Pulmonary artery endothelial cell (primary cell): ENCODE data around the gene F2R. TPM values are rescaled to one million over a fixed set of nuclear protein-coding genes. Genes with fewer than 3 reads are reported as not detected.
"Not testable (repeated sequence)": the region's sequence is repeated elsewhere in the genome, so short reads cannot be mapped to it uniquely, and the experiment has no call there.

Experiments used
- DNase-seq: peaks from one replicate; pipeline ENCODE4 v3.0.0-alpha.2; 2011; ENCODE audit warnings: low read depth, low spot score
- total RNA-seq: library from RNA; depleted of rRNA; stranded (reverse); fragments of >200 nt; gene quantifications from 2 replicates; pipeline ENCODE4 v1.2.3, GENCODE V29; 2014

Gene F2R
- total RNA-seq, 1 donor from 2014 or later = 125 TPM

DNA sequence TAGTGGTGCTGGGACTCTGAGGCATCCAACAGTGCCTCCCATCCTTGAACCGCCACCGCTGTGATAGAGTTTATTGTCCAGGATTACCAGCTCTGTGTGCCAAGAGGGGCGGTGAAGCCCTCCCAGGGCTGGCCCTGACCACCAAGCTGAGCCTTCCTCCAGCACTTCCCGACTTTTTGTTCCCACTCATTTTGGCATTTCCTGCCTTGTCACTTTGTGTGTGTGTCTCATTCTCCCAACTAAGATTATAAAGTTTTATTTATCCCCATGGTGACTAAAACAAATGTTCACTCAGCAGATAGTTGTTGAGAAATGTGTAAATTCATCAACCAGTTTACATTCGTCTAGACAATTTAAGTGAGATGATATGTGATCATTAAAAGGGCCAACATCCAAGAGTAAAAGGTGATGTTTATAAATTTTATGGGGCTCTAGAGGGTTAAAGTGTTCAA, 2.5 kb downstream of the F2R start:
- DNase-seq = peak; percentile 90

DNA sequence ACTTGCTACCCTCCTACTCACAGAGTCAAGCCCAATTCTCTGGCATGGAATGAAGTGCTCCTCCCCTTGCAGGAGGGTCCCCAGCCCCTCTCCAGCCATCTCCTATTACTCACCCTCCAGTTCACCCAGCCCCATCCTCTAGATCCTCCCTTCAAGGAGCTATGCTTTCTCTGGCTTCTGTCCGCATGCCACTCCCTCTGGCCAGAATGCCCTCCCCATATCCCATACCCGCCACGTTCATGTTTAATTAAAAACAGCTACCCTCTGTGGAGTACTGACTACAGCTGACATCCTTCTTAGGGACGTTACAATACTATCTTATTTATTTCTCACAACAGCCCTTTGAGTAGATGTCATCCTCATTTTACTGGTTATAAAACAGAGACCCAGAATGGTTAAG, 3.0 kb downstream of the F2R start:
- no peak for DNase-seq

- no peak for DNase-seq
Observed at GRCh38 chr5:76720988-76721569, 5.2 kb downstream of the F2R start.

DNA sequence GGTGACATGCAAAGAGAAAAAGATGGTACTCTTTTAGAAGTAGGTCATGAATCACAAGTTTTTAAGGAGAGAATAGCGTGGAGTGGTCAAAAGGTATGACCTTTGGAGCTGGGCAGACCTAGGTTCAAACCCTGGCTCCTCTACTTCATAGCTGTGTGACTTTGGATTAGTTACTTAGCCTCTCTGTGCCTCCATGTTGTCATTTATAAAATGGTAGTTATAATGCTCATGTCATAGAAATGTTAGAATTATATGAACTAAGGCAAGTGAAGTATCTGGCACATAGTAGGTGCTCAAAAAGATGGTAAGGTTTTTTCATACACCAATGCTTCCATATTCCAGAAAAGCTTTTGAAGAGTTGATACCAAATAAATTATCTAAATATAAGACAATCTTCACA, 7.3 kb downstream of the F2R start:
- no peak for DNase-seq

- DNase-seq = no peak
Observed at GRCh38 chr5:76723906-76724305, 8.0 kb downstream of the F2R start.

DNA sequence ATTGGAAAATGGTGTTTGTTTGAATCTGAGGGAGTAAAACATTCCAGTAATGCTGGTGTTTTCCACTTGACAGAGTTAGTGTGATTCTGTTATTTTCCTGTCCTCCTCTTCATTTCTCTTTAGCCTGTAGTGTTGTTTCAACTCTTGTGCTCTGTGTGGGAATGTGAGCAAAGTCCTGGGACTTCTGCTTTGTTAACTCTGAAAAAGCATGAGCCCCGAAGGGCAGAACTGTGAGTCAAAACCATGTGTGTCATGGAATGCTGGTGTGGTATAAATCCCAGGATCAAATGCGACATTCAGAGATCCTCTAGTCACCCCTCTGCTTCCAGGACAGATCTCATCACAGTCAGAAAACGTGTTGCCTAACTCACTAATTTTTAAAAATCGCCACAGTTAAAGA, 8.9 kb downstream of the F2R start:
- no peak for DNase-seq

DNA sequence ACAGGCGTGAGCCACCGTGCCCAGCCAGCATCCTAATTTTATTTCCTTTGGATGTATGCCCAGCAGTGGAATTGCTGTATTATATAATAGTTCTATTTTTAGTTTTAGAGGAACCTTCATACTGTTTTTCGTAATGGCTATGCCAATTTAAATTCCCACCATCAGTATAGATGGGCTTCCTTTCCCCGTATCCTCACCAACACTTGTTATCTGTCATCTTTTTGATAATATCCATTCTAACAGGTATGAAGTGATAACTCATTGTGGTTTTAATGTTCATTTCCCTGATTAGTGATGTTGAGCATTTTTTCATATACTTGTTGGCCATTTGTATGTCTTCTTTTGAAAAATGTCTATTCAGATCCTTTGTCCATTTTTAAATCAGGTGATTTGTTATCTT, 13.0 kb downstream of the F2R start:
- DNase-seq = no peak

DNA sequence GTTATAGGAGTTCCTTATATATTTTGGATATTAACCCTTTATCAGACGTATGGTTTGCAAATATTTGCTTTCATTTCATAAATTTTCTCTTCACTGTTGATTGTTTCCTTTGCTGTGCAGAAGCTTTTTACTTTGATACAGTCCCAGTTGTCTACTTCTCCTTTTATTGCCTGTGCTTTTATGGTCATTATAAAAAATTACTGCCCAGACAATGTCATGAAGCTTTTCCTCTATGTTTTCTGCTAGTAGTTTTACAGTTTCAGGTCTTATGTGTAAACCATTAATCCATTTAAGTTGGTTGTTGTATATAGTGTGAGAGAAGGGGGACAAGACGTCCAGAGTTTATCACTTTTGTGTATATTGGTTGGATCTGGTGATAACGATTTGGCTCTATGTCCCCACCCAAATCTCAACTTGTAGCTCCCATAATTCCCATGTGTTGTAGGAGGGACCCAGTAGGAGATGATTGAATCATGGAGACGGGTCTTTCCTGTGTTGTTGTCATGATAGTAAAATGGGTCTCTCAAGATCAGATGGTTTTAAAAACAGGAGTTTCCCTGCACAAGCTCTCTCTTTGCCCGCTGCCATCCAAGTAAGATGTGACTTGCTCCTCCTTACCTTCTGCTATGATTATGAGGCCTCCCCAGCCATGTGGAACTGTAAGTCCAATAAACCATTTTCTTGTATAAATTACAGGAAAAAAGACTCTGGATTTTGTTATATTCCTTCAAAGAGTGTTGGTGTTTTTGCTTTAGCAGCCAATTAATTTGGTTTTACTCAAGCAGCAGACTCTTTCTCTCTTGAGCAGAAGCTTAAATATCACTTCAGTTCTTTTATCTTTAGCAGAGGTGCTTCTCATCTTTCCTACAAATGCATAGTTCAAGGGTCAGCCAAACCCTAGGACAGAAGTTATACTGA, 13.7 kb downstream of the F2R start:
- no peak for DNase-seq

DNA sequence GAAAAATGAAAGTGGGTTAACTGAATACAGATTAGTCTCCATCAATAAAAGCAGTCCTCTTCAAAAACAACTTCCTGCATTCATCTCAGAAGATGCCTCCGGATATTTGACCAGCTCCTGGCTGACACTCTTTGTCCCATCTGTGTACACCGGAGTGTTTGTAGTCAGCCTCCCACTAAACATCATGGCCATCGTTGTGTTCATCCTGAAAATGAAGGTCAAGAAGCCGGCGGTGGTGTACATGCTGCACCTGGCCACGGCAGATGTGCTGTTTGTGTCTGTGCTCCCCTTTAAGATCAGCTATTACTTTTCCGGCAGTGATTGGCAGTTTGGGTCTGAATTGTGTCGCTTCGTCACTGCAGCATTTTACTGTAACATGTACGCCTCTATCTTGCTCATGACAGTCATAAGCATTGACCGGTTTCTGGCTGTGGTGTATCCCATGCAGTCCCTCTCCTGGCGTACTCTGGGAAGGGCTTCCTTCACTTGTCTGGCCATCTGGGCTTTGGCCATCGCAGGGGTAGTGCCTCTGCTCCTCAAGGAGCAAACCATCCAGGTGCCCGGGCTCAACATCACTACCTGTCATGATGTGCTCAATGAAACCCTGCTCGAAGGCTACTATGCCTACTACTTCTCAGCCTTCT, 16.6 kb downstream of the F2R start:
- DNase-seq = no peak

GRCh38 chr5:76733049-76733417, 17.1 kb downstream of the F2R start:
- no peak for DNase-seq

- no peak for DNase-seq
Observed at GRCh38 chr5:76735762-76736545, 20.0 kb downstream of the F2R start.

GRCh38 chr5:76736679-76737556, 21.0 kb downstream of the F2R start:
- no peak for DNase-seq

DNA sequence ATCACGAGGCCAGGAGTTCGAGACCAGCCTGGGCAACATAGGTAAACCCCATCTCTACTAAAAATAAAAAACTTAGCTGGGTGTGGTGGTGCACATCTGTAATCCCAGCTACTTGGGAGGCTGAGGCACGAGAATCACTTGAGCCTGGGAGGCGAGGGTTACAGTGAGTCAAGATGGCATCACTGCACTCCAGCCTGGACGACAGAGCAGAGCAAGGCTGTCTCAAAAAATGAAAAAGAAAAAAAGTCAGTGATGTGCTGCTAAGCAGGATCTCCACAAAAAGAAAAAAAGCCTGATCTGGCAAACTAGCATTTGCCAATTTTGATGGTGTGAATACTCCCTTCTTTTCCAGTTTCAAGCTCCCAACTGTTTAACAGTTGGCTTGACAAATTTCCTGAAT, 21.9 kb downstream of the F2R start:
- no peak for DNase-seq

DNA sequence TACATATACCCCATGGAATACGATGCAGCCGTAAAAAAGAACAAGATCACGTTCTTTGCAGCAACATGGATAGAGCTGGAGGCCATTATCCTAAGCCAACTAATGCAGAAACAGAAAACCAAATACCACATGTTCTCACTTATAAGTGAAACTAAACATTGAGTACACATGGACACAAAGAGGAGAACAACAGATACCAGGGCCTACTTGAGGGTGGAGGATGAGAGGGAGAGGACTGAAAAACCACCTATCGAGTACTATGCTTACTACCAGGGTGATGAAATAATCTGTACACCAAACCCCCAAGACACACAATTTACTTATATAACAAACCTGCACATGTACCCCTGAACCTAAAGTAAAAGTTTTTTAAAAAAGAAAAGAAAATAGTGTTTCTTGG, 25.6 kb downstream of the F2R start:
- DNase-seq = not testable (repeated sequence)

DNA sequence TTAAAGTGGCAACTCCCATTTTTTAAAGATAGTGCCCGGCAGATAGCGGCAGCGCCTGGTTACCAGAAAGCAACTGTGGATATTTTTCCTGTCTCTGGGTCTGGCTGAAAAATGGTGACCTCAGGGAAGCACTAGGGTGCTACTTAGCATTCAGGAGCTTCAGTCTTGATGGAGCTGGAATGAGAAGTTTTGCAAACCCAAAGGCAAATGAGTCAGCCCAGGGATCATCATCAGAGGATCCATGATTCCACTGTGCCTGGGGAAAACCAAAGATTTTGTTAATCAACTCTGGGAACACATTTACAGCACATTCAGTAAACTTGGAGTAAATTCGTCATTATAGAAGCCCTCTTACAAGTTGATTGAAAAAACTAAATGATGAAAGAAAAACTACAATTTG, 26.7 kb downstream of the F2R start:
- no peak for DNase-seq

GRCh38 chr5:76744632-76745031, 28.7 kb downstream of the F2R start:
- DNase-seq = no peak

DNA sequence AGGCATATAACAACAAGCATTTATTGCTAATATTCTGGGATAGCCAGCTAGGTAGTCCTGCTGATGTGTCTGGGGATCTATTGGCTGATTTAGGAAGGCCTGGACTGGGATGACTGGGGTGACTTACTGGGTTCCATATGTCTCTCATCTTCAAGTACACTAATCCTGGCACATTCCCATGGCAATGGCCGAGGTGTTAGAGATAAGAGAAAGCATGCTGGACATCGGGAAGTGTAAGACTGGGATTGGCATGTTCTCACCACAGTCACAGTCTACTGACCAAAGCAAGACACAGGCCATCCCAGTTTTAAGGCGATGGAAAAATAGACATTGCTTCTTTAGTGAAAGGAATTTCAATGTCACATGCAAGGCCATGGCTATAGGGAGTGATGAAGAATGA, 29.7 kb downstream of the F2R start:
- no peak for DNase-seq

DNA sequence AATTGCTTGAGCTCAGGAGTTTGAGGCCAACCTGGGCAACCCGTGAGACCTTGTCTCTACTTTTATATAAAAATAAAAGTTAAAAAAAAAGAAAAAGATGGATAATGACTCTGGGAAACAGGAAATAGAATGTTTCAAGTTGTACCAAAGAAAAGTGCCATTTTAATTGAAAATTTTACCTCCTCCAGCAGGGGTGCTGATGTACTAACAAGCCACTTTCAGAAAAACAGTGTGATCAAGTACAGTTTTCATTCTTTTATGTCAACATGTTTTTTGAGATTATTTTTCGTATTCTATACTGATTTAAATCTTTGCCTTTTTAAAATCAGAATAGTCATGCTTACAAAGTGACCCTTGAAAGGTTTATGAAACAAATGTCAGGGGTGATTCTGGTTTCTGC, 30.8 kb downstream of the F2R start:
- DNase-seq = no peak

DNA sequence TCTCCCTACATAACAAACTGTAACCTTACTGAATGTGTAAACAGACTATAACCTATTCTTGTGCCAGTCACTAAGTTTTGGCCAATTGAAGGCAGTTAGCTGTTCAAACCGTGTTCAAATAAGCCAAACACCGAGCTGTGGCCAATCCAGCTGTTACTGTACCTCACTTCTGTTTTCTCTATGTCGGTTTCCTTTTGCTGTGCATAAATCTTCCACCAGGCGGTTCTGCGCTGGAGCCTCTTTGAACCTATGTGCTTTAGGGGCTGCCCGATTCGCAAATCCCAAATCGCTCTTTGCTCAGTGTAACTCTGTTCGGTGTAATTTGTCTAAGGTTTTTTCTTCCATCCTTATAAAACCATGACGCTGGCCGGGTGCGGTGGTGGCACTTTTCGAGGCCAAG, 31.8 kb downstream of the F2R start:
- no peak for DNase-seq

DNA sequence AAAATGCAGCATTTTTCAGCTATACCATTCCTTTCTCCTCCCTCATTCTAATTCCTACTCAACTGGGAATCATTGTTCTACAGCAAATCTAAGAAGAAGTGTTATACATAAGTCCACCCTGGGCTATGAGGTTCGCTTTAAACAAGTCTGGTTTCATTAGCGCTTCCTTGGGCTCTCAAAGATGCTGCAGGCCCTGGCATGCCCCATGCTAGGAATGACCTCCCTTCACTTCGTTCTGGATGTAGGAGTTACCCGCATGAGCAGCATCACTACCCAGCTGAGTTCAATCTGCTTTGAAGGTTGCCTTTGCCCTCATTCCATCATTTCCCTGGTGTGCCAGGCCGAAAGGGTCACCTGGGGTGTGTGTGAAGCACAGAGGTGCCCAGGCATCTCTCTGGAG, 35.4 kb downstream of the F2R start:
- no peak for DNase-seq

GRCh38 chr5:76754668-76755078, 38.7 kb downstream of the F2R start:
- DNase-seq = no peak
